DOHH2 (cell line): ENCODE data around the gene OLR1.

ENCODE experiments used
- H3F3A ChIP-seq: fragments of 200-600 bp; sonication (generic), shearing (Covaris generic); 2 replicates; pipeline ENCODE4 v1.6.0; 2016; ENCODE audit warnings: antibody characterized with exemption, mild to moderate bottlenecking; ENCODE audit not compliant: control insufficient read depth, insufficient read depth
- H3K27ac ChIP-seq: fragments of 200-600 bp; sonication (generic); 2 replicates; pipeline ENCODE4 v1.5.1; 2014; ENCODE audit warnings: low read depth, mild to moderate bottlenecking, low read length, moderate library complexity
- H3K27me3 ChIP-seq: fragments of 200-600 bp; sonication (generic); 2 replicates; pipeline ENCODE4 v1.6.1; 2014; ENCODE audit warnings: mild to moderate bottlenecking, low read length, mixed read lengths; ENCODE audit not compliant: control insufficient read depth
- H3K36me3 ChIP-seq: fragments of 200-600 bp; sonication (generic); 2 replicates; pipeline ENCODE4 v1.6.1; 2014; ENCODE audit warnings: mild to moderate bottlenecking, low read length, moderate library complexity, mixed read lengths; ENCODE audit not compliant: control insufficient read depth
- H3K4me1 ChIP-seq: fragments of 200-600 bp; sonication (generic); 2 replicates; pipeline ENCODE4 v1.6.1; 2014; ENCODE audit warnings: mild to moderate bottlenecking, low read length, mixed read lengths; ENCODE audit not compliant: control insufficient read depth
- H3K4me2 ChIP-seq: fragments of 200-600 bp; sonication (generic); 2 replicates; pipeline ENCODE4 v1.6.0; 2014; ENCODE audit warnings: mild to moderate bottlenecking, low read length, moderate library complexity
- H3K4me3 ChIP-seq: fragments of 200-600 bp; sonication (generic); 2 replicates; pipeline ENCODE4 v1.5.1; 2014; ENCODE audit warnings: mild to moderate bottlenecking, low read length, mixed read lengths
- H3K79me2 ChIP-seq: fragments of 200-600 bp; sonication (generic); 2 replicates; pipeline ENCODE4 v1.6.1; 2014; ENCODE audit warnings: mild to moderate bottlenecking, low read length, mixed read lengths; ENCODE audit not compliant: control insufficient read depth
- H3K9me2 ChIP-seq: fragments of 200-600 bp; sonication (generic); replicated peaks from 2 replicates; pipeline ENCODE4 v1.6.1; 2014; ENCODE audit warnings: mild to moderate bottlenecking, low read length, mixed read lengths; ENCODE audit not compliant: control insufficient read depth
- H3K9me3 ChIP-seq: fragments of 200-600 bp; sonication (generic); 2 replicates; pipeline ENCODE4 v1.6.1; 2014; ENCODE audit warnings: antibody characterized with exemption, low read length, mixed read lengths; ENCODE audit not compliant: control insufficient read depth, insufficient read depth
- H4K20me1 ChIP-seq: fragments of 200-600 bp; sonication (generic); 2 replicates; pipeline ENCODE4 v1.6.0; 2014; ENCODE audit warnings: low read depth, mild to moderate bottlenecking, antibody characterized with exemption, low read length, moderate library complexity; ENCODE audit not compliant: control insufficient read depth, insufficient read depth
- EZH2phosphoT487 ChIP-seq: fragments of 200-600 bp; sonication (generic); IDR thresholded peaks from 2 replicates; pipeline ENCODE4 v1.6.1; 2017; ENCODE audit warnings: borderline replicate concordance, mild to moderate bottlenecking, antibody characterized with exemption, low read length, moderate library complexity, mixed read lengths
- TF ChIP-seq, protein P1 (sequence below): fragments of 200-600 bp; sonication (generic); IDR thresholded peaks from one replicate; pipeline ENCODE4 v1.5.1; 2014; ENCODE audit warnings: antibody characterized with exemption, mild to moderate bottlenecking, low read depth, low read length; ENCODE audit not compliant: poor library complexity, severe bottlenecking

OLR1 gene

DNA sequence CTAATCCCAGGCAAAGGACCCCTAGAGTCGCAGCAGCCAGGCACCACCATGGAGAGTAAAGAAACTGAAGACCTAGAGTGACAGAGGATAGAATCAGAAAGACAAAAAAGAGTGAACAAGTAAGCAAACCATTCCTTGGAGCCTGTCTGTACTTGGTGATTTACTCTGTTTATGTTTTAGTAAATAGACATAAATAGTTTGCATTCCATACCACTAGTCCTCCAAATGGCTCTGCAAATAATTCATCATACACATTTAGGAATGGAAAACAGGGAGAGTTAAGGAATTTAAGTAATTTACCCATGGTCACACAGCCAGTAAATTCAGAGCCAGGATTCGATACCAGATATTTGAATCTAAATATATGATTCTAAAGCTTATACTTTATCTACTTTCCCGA lies 2.8 kb downstream of the OLR1 start:
- Histone ChIP-seq H3K4me1 (peaks cover 26% of the 10 kb centered on the region), H3K9me2 (no peaks in the 10 kb centered on the region; the same call in 1 of the 2 replicates), H3K27ac (peak overlapping the region; percentile 33; the same call in 1 of the 2 replicates), H3K9me3 (no peaks in the 10 kb centered on the region), H3K79me2 (no peaks in the 10 kb centered on the region), H3K4me2 (no peak overlapping the region), H3K4me3 (no peak overlapping the region), H3K36me3 (no peaks in the 10 kb centered on the region), H3K27me3 (0 out of 2 replicates have a peak, but pooled peaks cover 2% of the 10 kb centered on the region), H3F3A (no peaks in the 10 kb centered on the region), H4K20me1 (no peaks in the 10 kb centered on the region)
- TF ChIP-seq, protein P1, sequence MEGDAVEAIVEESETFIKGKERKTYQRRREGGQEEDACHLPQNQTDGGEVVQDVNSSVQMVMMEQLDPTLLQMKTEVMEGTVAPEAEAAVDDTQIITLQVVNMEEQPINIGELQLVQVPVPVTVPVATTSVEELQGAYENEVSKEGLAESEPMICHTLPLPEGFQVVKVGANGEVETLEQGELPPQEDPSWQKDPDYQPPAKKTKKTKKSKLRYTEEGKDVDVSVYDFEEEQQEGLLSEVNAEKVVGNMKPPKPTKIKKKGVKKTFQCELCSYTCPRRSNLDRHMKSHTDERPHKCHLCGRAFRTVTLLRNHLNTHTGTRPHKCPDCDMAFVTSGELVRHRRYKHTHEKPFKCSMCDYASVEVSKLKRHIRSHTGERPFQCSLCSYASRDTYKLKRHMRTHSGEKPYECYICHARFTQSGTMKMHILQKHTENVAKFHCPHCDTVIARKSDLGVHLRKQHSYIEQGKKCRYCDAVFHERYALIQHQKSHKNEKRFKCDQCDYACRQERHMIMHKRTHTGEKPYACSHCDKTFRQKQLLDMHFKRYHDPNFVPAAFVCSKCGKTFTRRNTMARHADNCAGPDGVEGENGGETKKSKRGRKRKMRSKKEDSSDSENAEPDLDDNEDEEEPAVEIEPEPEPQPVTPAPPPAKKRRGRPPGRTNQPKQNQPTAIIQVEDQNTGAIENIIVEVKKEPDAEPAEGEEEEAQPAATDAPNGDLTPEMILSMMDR = no peak
- no peak for TF ChIP-seq EZH2phosphoT487

DNA sequence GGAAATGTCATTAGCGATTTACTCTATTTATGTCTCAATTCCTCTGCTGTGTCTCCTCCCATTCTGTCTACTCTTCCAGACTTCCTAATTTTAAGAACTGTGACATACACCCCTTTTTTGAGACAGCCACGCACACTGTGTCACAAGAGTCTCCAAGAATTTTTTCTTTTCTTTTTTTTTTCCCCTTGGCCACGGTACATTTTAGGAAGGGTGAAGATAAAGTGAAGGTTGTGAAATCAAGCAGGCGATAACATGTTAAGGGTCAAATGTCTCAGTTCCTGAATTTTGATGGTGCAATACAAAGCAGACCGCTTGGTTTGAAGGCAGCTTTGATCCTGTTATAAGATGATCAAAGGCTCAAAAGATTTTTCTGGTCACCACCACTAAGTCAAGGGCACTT lies 4.3 kb downstream of the OLR1 start:
- Histone ChIP-seq H3K4me3 (no peak overlapping the region), H4K20me1 (no peaks in the 10 kb centered on the region), H3K9me3 (no peaks in the 10 kb centered on the region), H3K27ac (no peak overlapping the region), H3K9me2 (no peaks in the 10 kb centered on the region; the same call in 1 of the 2 replicates), H3F3A (no peaks in the 10 kb centered on the region), H3K36me3 (no peaks in the 10 kb centered on the region), H3K79me2 (no peaks in the 10 kb centered on the region), H3K27me3 (0 out of 2 replicates have a peak, but pooled peaks cover 2% of the 10 kb centered on the region), H3K4me2 (no peak overlapping the region), H3K4me1 (peaks cover 31% of the 10 kb centered on the region)
- no peak for TF ChIP-seq EZH2phosphoT487
- TF ChIP-seq, protein P1 = no peak

DNA sequence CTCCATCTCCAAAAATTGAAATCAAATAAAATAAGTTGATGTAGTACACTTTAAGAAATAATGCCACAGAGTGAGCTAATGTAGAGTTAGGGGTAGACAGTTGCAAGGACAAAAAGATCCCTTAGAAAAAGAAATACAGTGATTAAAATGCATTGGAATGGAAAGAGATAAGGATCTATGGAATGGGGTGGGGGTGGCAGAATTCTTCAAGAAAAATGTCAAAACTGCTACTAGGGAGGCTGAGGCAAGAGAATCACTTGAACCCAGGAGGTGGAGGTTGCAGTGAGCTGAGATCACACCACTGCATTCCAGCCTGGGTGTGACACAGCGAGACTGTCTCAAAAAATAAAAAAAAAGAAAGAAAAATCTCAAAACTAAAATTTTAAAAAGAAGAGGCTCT lies 6.5 kb downstream of the OLR1 start:
- no peak for TF ChIP-seq EZH2phosphoT487
- TF ChIP-seq, protein P1 = no peak
- Histone ChIP-seq H3K27ac (no peak overlapping the region), H3F3A (no peaks in the 10 kb centered on the region), H3K27me3 (no peaks in the 10 kb centered on the region), H3K9me3 (no peaks in the 10 kb centered on the region), H3K79me2 (no peaks in the 10 kb centered on the region), H3K4me1 (peaks cover 38% of the 10 kb centered on the region), H3K9me2 (no peaks in the 10 kb centered on the region; the same call in 1 of the 2 replicates), H3K4me3 (no peak overlapping the region), H3K36me3 (no peaks in the 10 kb centered on the region), H4K20me1 (no peaks in the 10 kb centered on the region), H3K4me2 (no peak overlapping the region)

DNA sequence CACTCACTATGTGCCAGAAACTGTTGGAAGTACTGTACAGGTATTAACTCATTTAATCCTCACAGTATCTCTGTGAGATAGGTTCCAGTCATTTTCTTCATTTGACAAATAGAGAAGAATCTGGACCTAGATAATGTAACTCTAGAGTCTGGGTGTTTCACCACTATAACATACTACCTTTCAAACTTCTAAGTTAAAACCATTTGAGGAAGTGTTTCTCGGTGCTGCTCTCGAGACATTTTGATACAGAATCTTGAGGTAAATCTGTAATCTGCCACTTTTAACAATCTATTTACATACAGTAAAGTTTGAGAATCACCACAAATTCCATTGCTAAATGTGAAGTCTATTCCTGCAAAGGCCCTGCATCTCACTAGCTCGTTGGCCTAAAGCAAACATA lies 8.8 kb downstream of the OLR1 start:
- Histone ChIP-seq H3K4me2 (no peak overlapping the region), H3K79me2 (no peaks in the 10 kb centered on the region), H3K36me3 (no peaks in the 10 kb centered on the region), H3K4me1 (peaks cover 44% of the 10 kb centered on the region), H3K27ac (no peak overlapping the region), H3K4me3 (no peak overlapping the region), H3K9me2 (no peaks in the 10 kb centered on the region), H4K20me1 (no peaks in the 10 kb centered on the region), H3F3A (peaks cover 8% of the 10 kb centered on the region; the same call in 1 of the 2 replicates), H3K9me3 (no peaks in the 10 kb centered on the region), H3K27me3 (no peaks in the 10 kb centered on the region)
- TF ChIP-seq, protein P1 = no peak
- no peak for TF ChIP-seq EZH2phosphoT487
